Activated T-helper 17 cell treated with anti-CD3 and anti-CD28 coated beads, Interleukin-2, amount 50 U/mL, for 72 hours (primary cell): ENCODE results near the gene MGLL. TPM values are rescaled to one million over a fixed set of nuclear protein-coding genes. Genes with fewer than 3 reads are reported as not detected.

Experiments used
- ATAC-seq: fragments of 150-1000 bp; cut with Tn5 transposase; replicated peaks from 2 replicates; pipeline ENCODE4 v1.10.0; 2021; ENCODE audit warnings: mild to moderate bottlenecking, moderate library complexity
- H3K27ac Mint-ChIP-seq: one replicate; pipeline ENCODE4 v1.8.0; 2022; ENCODE audit warnings: mixed read lengths
- H3K27me3 Mint-ChIP-seq: one replicate; pipeline ENCODE4 v1.8.0; 2022; ENCODE audit warnings: mixed read lengths
- H3K36me3 Mint-ChIP-seq: one replicate; pipeline ENCODE4 v1.8.0; 2022; ENCODE audit warnings: low read depth, mild to moderate bottlenecking, mixed read lengths
- H3K4me1 Mint-ChIP-seq: one replicate; pipeline ENCODE4 v1.8.0; 2022; ENCODE audit warnings: mixed read lengths
- H3K4me3 Mint-ChIP-seq: one replicate; pipeline ENCODE4 v1.8.0; 2022; ENCODE audit warnings: mild to moderate bottlenecking, mixed read lengths
- H3K9me3 Mint-ChIP-seq: one replicate; pipeline ENCODE4 v1.8.0; 2022; ENCODE audit warnings: mixed read lengths
- total RNA-seq, 2 donors: library from RNA; stranded (reverse); gene quantifications; one replicate each; pipeline ENCODE4 v1.2.3, GENCODE V29; 2022

Gene MGLL
- total RNA-seq, 2 donors from 2014 or later = 1.2 to 1.4 TPM

GRCh38 chr3:127762077-127762786 is 60.1 kb downstream of the MGLL start:
- peaks cover 10% of the 10 kb centered on the region for H3K27me3 Mint-ChIP-seq

GRCh38 chr3:127761441-127761801 is 60.9 kb downstream of the MGLL start:
- Mint-ChIP-seq H3K4me1 (no peaks in the 10 kb centered on the region), H3K27ac (no peak overlapping the region), H3K36me3 (no peaks in the 10 kb centered on the region), H3K4me3 (no peak overlapping the region), H3K9me3 (no peaks in the 10 kb centered on the region), H3K27me3 (peaks cover 6% of the 10 kb centered on the region)
- no peak for ATAC-seq

More at GRCh38 chr3:127762077-127762786, 60.1 kb downstream of the MGLL start:
- no peaks in the 10 kb centered on the region for H3K36me3 Mint-ChIP-seq
- H3K4me1 Mint-ChIP-seq = no peaks in the 10 kb centered on the region
- ATAC-seq = no peak
- peaks cover 3% of the 10 kb centered on the region for H3K9me3 Mint-ChIP-seq
- no peak overlapping the region for H3K4me3 Mint-ChIP-seq
- H3K27ac Mint-ChIP-seq = no peak overlapping the region

GRCh38 chr3:127760791-127761440 is 61.4 kb downstream of the MGLL start:
- Mint-ChIP-seq H3K36me3 (no peaks in the 10 kb centered on the region), H3K27me3 (peaks cover 4% of the 10 kb centered on the region), H3K9me3 (no peaks in the 10 kb centered on the region), H3K4me3 (no peak overlapping the region), H3K4me1 (no peaks in the 10 kb centered on the region), H3K27ac (no peak overlapping the region)
- no peak for ATAC-seq

GRCh38 chr3:127760361-127760760 is 62.0 kb downstream of the MGLL start:
- peaks cover 4% of the 10 kb centered on the region for H3K27me3 Mint-ChIP-seq
- H3K36me3 Mint-ChIP-seq = no peaks in the 10 kb centered on the region
- no peak overlapping the region for H3K27ac Mint-ChIP-seq
- no peaks in the 10 kb centered on the region for H3K4me1 Mint-ChIP-seq
- no peak for ATAC-seq
- H3K9me3 Mint-ChIP-seq = no peaks in the 10 kb centered on the region
- H3K4me3 Mint-ChIP-seq = no peak overlapping the region

- ATAC-seq = no peak
- no peaks in the 10 kb centered on the region for H3K9me3 Mint-ChIP-seq
- no peak overlapping the region for H3K27ac Mint-ChIP-seq
- peaks cover 4% of the 10 kb centered on the region for H3K27me3 Mint-ChIP-seq
- peaks cover 5% of the 10 kb centered on the region for H3K4me1 Mint-ChIP-seq
- no peaks in the 10 kb centered on the region for H3K36me3 Mint-ChIP-seq
- H3K4me3 Mint-ChIP-seq = no peak overlapping the region
Measured at GRCh38 chr3:127759826-127760225, 62.5 kb downstream of the MGLL start.

- no peak for ATAC-seq
- peaks cover 7% of the 10 kb centered on the region for H3K4me1 Mint-ChIP-seq
- H3K4me3 Mint-ChIP-seq = no peak overlapping the region
Measured at GRCh38 chr3:127758013-127758412, 64.3 kb downstream of the MGLL start.

GRCh38 chr3:127755305-127755681 is 67.0 kb downstream of the MGLL start:
- no peaks in the 10 kb centered on the region for H3K36me3 Mint-ChIP-seq
- ATAC-seq = no peak
- no peaks in the 10 kb centered on the region for H3K9me3 Mint-ChIP-seq
- peaks cover 17% of the 10 kb centered on the region for H3K27me3 Mint-ChIP-seq
- no peak overlapping the region for H3K27ac Mint-ChIP-seq
- peak overlapping the region; percentile 59 for H3K4me3 Mint-ChIP-seq
- H3K4me1 Mint-ChIP-seq = peaks cover 14% of the 10 kb centered on the region

More at GRCh38 chr3:127758013-127758412, 64.3 kb downstream of the MGLL start:
- Mint-ChIP-seq H3K36me3 (no peaks in the 10 kb centered on the region), H3K27ac (no peak overlapping the region), H3K27me3 (peaks cover 5% of the 10 kb centered on the region), H3K9me3 (no peaks in the 10 kb centered on the region)

GRCh38 chr3:127754411-127755304 is 67.7 kb downstream of the MGLL start:
- Mint-ChIP-seq H3K4me1 (peaks cover 14% of the 10 kb centered on the region), H3K4me3 (peak overlapping the region; percentile 59), H3K9me3 (no peaks in the 10 kb centered on the region), H3K27me3 (peaks cover 19% of the 10 kb centered on the region), H3K36me3 (no peaks in the 10 kb centered on the region), H3K27ac (no peak overlapping the region)
- ATAC-seq = peak; percentile 67

- Mint-ChIP-seq H3K27ac (no peak overlapping the region), H3K36me3 (no peaks in the 10 kb centered on the region), H3K27me3 (peaks cover 23% of the 10 kb centered on the region), H3K4me3 (peak overlapping the region; percentile 59), H3K9me3 (no peaks in the 10 kb centered on the region), H3K4me1 (peaks cover 14% of the 10 kb centered on the region)
- ATAC-seq = no peak
Measured at GRCh38 chr3:127753898-127754410, 68.4 kb downstream of the MGLL start.

GRCh38 chr3:127753338-127753737 is 69.0 kb downstream of the MGLL start:
- H3K4me1 Mint-ChIP-seq = peaks cover 14% of the 10 kb centered on the region
- no peaks in the 10 kb centered on the region for H3K9me3 Mint-ChIP-seq
- peaks cover 26% of the 10 kb centered on the region for H3K27me3 Mint-ChIP-seq
- no peak for ATAC-seq
- no peak overlapping the region for H3K4me3 Mint-ChIP-seq
- no peaks in the 10 kb centered on the region for H3K36me3 Mint-ChIP-seq
- no peak overlapping the region for H3K27ac Mint-ChIP-seq

GRCh38 chr3:127751782-127752181 is 70.5 kb downstream of the MGLL start:
- H3K27ac Mint-ChIP-seq = no peak overlapping the region
- H3K27me3 Mint-ChIP-seq = peaks cover 26% of the 10 kb centered on the region
- H3K36me3 Mint-ChIP-seq = no peaks in the 10 kb centered on the region
- ATAC-seq = no peak
- H3K4me1 Mint-ChIP-seq = peaks cover 14% of the 10 kb centered on the region
- H3K4me3 Mint-ChIP-seq = no peak overlapping the region
- H3K9me3 Mint-ChIP-seq = no peaks in the 10 kb centered on the region

- peaks cover 22% of the 10 kb centered on the region for H3K27me3 Mint-ChIP-seq
- H3K36me3 Mint-ChIP-seq = no peaks in the 10 kb centered on the region
- peaks cover 14% of the 10 kb centered on the region for H3K4me1 Mint-ChIP-seq
- H3K4me3 Mint-ChIP-seq = no peak overlapping the region
- no peak for ATAC-seq
- H3K27ac Mint-ChIP-seq = no peak overlapping the region
- no peaks in the 10 kb centered on the region for H3K9me3 Mint-ChIP-seq
Measured at GRCh38 chr3:127751163-127751621, 71.1 kb downstream of the MGLL start.

GRCh38 chr3:127750226-127751031 is 71.9 kb downstream of the MGLL start:
- H3K27ac Mint-ChIP-seq = no peak overlapping the region
- H3K4me1 Mint-ChIP-seq = peaks cover 14% of the 10 kb centered on the region
- no peaks in the 10 kb centered on the region for H3K9me3 Mint-ChIP-seq
- peaks cover 22% of the 10 kb centered on the region for H3K27me3 Mint-ChIP-seq
- no peaks in the 10 kb centered on the region for H3K36me3 Mint-ChIP-seq
- ATAC-seq = peak; percentile 52
- no peak overlapping the region for H3K4me3 Mint-ChIP-seq

GRCh38 chr3:127749787-127750225 is 72.5 kb downstream of the MGLL start:
- Mint-ChIP-seq H3K4me1 (peaks cover 9% of the 10 kb centered on the region), H3K36me3 (no peaks in the 10 kb centered on the region), H3K27me3 (peaks cover 22% of the 10 kb centered on the region), H3K9me3 (no peaks in the 10 kb centered on the region), H3K4me3 (no peak overlapping the region), H3K27ac (no peak overlapping the region)
- ATAC-seq = no peak
